Mesenchymal stem cell (in vitro differentiated cells and primary cell): Measurements from ENCODE around the gene NSG1.
A peak's percentile ranks its signal among the peaks of the same experiment; 100 is the strongest.

Source experiments
- DNase-seq: peaks from one replicate; pipeline ENCODE4 v3.0.0-alpha.2; 2013
- H2AFZ ChIP-seq: one replicate; pipeline ENCODE4 v1.6.1; 2013; ENCODE audit warnings: low read depth, mild to moderate bottlenecking, control low read depth, inconsistent platforms, low read length, moderate library complexity
- H2AK5ac ChIP-seq: 2 replicates; pipeline ENCODE4 v1.6.1; 2013; ENCODE audit warnings: low read length, moderate library complexity, mild to moderate bottlenecking, inconsistent platforms; ENCODE audit not compliant: severe bottlenecking
- H2BK120ac ChIP-seq: one replicate; pipeline ENCODE4 v1.6.1; 2013; ENCODE audit warnings: low read depth, mild to moderate bottlenecking, inconsistent platforms, low read length, moderate library complexity
- H2BK12ac ChIP-seq, 2 experiments: one replicate each; pipeline ENCODE4 v1.6.1; 2013; ENCODE audit warnings: inconsistent platforms in 2 of 2, low read length in 2 of 2, mild to moderate bottlenecking in 2 of 2, moderate library complexity in 2 of 2, control low read depth in 1 of 2
- H2BK15ac ChIP-seq: one replicate; pipeline ENCODE4 v1.6.1; 2013; ENCODE audit warnings: mild to moderate bottlenecking, low read depth, inconsistent platforms; ENCODE audit not compliant: poor library complexity, severe bottlenecking
- H2BK5ac ChIP-seq: 2 replicates; pipeline ENCODE4 v1.6.1; 2013; ENCODE audit warnings: low read depth, mild to moderate bottlenecking, low read length, control low read depth, inconsistent platforms; ENCODE audit not compliant: poor library complexity, severe bottlenecking
- H3K14ac ChIP-seq, 2 experiments: one replicate each; pipeline ENCODE4 v1.6.1; 2013; ENCODE audit warnings: inconsistent platforms in 2 of 2, low read length in 2 of 2, control low read depth in 1 of 2, mild to moderate bottlenecking in 1 of 2, moderate library complexity in 1 of 2
- H3K18ac ChIP-seq, 2 experiments: one replicate each; pipeline ENCODE4 v1.6.1; 2013; ENCODE audit warnings: inconsistent platforms in 2 of 2, low read length in 2 of 2, control low read depth in 1 of 2, low read depth in 1 of 2, mild to moderate bottlenecking in 1 of 2
- H3K23ac ChIP-seq, 2 experiments: one replicate each; pipeline ENCODE4 v1.6.1; 2013; ENCODE audit warnings: inconsistent platforms in 2 of 2, low read length in 2 of 2, mild to moderate bottlenecking in 2 of 2, moderate library complexity in 2 of 2, control low read depth in 1 of 2
- H3K27ac ChIP-seq: 2 replicates; pipeline ENCODE4 v1.5.1; 2013; ENCODE audit warnings: mild to moderate bottlenecking, moderate library complexity, low read length, control low read depth, inconsistent platforms; ENCODE audit not compliant: poor library complexity, severe bottlenecking
- H3K27me3 ChIP-seq, 2 experiments: 2 replicates each; pipeline versions ENCODE4 v1.6.1 to v1.7.0; 2013; ENCODE audit warnings: low read length in 2 of 2, mild to moderate bottlenecking in 2 of 2, moderate library complexity in 2 of 2, control low read depth in 1 of 2, inconsistent platforms in 1 of 2; ENCODE audit not compliant: control insufficient read depth in 1 of 2, insufficient read depth in 1 of 2
- H3K36me3 ChIP-seq, 2 experiments: 2 replicates each; pipeline versions ENCODE4 v1.6.1 to v1.7.0; 2013; ENCODE audit warnings: low read length in 2 of 2, control low read depth in 1 of 2, inconsistent platforms in 1 of 2, low read depth in 1 of 2, mild to moderate bottlenecking in 1 of 2; ENCODE audit not compliant: insufficient read depth in 2 of 2, control insufficient read depth in 1 of 2
- H3K4ac ChIP-seq, 2 experiments: one replicate each; pipeline ENCODE4 v1.6.1; 2013; ENCODE audit warnings: inconsistent platforms in 2 of 2, low read length in 2 of 2, mild to moderate bottlenecking in 2 of 2, moderate library complexity in 2 of 2, control low read depth in 1 of 2, low read depth in 1 of 2
- H3K4me1 ChIP-seq: 2 replicates; pipeline ENCODE4 v1.6.1; 2013; ENCODE audit warnings: low read depth, low read length, control low read depth; ENCODE audit not compliant: control insufficient read depth, insufficient read depth
- H3K4me2 ChIP-seq: 2 replicates; pipeline ENCODE4 v1.6.1; 2013; ENCODE audit warnings: low read length, mild to moderate bottlenecking, inconsistent platforms; ENCODE audit not compliant: poor library complexity, severe bottlenecking
- H3K4me3 ChIP-seq, 2 experiments: 2 replicates each; pipeline versions ENCODE4 v1.5.1 to v1.7.0; 2013; ENCODE audit warnings: low read length in 2 of 2, mild to moderate bottlenecking in 2 of 2, control low read depth in 1 of 2, low read depth in 1 of 2; ENCODE audit not compliant: insufficient read depth in 1 of 2
- H3K79me1 ChIP-seq: replicated peaks from 2 replicates; pipeline ENCODE4 v1.6.1; 2013; ENCODE audit warnings: mild to moderate bottlenecking, control low read depth, low read length, inconsistent platforms; ENCODE audit not compliant: poor library complexity, severe bottlenecking
- H3K9ac ChIP-seq: 2 replicates; pipeline ENCODE4 v1.7.0; 2013; ENCODE audit warnings: mild to moderate bottlenecking, low read length, moderate library complexity
- H3K9me3 ChIP-seq: 2 replicates; pipeline ENCODE4 v1.7.0; 2013; ENCODE audit warnings: mild to moderate bottlenecking, low read length; ENCODE audit not compliant: control insufficient read depth
- H4K8ac ChIP-seq: one replicate; pipeline ENCODE4 v1.6.1; 2013; ENCODE audit warnings: inconsistent platforms, mild to moderate bottlenecking, low read length, moderate library complexity
- H4K91ac ChIP-seq: one replicate; pipeline ENCODE4 v1.6.1; 2013; ENCODE audit warnings: mild to moderate bottlenecking, low read length, inconsistent platforms
- WGBS: methylation state at CpG from one replicate; pipeline ENCODE4 v1.1.7; 2013; ENCODE audit warnings: mixed read lengths; 5-methylcytosine and 5-hydroxymethylcytosine counted together

NSG1 gene

DNA sequence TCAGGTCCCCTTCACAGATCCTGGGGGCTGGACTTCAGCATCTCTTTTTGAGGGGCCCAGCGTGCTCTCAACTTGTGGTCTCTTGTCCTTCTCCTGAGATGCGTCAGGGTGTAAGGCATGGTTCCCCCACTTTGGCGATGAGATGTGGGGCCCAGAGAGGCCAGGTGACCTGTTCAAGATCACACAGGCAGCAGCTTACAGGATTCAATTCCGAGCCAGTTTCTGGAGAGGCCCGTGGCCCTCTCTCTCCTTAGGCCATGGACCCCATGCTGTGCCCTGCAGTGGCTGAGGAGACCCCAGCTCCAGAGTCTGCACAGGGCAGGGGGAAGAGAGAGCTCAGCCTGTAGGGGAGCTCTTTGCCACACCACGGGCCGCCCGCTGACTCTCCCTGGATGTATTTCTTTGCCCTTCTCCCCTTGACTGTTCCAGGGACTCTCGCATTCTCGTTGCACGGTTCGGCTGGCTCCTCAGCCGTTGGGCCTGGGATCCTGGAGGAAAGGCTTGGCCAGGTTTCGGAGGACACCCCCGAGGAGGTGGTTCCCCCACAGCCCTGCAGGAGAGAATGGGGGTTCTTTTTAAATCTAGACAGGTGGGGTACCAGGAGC lies 18.6 kb downstream of the NSG1 start:
- Histone ChIP-seq H3K4me2 (no peak overlapping the region), H2AFZ (no peak overlapping the region), H3K4me3 (no peak overlapping the region), H2BK5ac (no peak overlapping the region), H3K79me1 (no peaks in the 10 kb centered on the region), H3K27me3 (peaks cover 13 to 82% of the 10 kb centered on the region in 2 experiments), H2BK15ac (no peak overlapping the region), H3K23ac (no peak overlapping the region), H3K27ac (no peak overlapping the region), H3K9me3 (no peaks in the 10 kb centered on the region), H4K91ac (no peak overlapping the region), H3K18ac (no peak overlapping the region), H2AK5ac (no peak overlapping the region), H3K9ac (no peak overlapping the region), H3K4ac (no peak overlapping the region), H2BK12ac (no peak overlapping the region), H3K36me3 (no peaks in the 10 kb centered on the region), H2BK120ac (no peak overlapping the region), H4K8ac (no peak overlapping the region), H3K14ac (no peak overlapping the region), H3K4me1 (no peaks in the 10 kb centered on the region)
- DNase-seq = no peak
- WGBS = 86% methylated on average over 15 of the region's 15 CpGs

DNA sequence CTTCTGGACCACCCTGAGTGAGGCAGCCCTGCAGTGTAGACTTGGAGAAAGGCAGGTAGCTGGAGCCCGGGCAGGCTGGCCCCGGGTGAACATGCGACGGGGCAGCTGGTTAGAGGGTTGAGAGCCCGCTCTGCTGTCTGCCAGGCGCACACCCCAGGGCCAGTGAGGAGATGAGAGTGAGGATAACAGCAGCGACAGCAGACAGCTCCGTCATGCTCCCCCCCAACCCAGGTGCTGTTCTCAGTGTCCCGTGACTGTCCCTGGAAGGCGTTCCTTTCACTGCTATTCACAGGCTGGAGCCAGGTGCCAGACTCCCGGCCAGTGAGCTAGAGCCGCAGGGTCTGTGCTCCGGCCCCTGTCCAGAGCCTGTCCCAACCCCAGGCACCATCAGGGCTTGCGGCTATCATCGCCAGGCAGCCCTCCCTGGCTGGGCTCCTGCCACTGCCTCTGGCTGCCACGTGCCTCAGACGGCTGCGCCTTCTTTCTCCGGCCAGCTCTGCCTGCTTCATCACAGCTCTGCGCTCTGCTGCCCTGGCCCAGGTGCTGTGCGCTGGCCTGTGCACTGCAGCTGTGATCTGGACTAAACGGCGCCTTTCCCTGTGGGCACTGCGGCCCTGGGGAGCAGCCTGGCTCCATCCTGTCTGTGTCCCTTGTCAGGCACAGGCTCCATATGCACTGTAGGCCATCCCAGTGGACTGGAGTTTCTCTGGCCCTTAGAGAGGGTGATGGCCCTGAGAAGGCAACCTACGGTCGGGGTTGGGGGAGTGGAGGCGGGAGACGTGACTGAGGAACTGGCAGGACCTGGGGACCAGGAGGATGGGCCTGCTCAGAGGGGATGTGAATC lies 19.8 kb downstream of the NSG1 start:
- Histone ChIP-seq H2BK120ac (no peak overlapping the region), H3K4me1 (no peaks in the 10 kb centered on the region), H3K79me1 (no peaks in the 10 kb centered on the region), H3K9me3 (no peaks in the 10 kb centered on the region), H4K8ac (no peak overlapping the region), H2AFZ (no peak overlapping the region), H3K4me2 (no peak overlapping the region), H2AK5ac (no peak overlapping the region), H3K27ac (no peak overlapping the region), H4K91ac (no peak overlapping the region), H2BK5ac (no peak overlapping the region), H3K14ac (no peak overlapping the region), H3K23ac (no peak overlapping the region), H2BK12ac (no peak overlapping the region), H3K9ac (no peak overlapping the region), H2BK15ac (no peak overlapping the region), H3K4me3 (no peak overlapping the region), H3K27me3 (peaks cover 13 to 69% of the 10 kb centered on the region in 2 experiments), H3K18ac (no peak overlapping the region), H3K36me3 (no peaks in the 10 kb centered on the region), H3K4ac (no peak overlapping the region)
- WGBS = 93% methylated on average over 28 of the region's 28 CpGs
- DNase-seq = no peak

DNA sequence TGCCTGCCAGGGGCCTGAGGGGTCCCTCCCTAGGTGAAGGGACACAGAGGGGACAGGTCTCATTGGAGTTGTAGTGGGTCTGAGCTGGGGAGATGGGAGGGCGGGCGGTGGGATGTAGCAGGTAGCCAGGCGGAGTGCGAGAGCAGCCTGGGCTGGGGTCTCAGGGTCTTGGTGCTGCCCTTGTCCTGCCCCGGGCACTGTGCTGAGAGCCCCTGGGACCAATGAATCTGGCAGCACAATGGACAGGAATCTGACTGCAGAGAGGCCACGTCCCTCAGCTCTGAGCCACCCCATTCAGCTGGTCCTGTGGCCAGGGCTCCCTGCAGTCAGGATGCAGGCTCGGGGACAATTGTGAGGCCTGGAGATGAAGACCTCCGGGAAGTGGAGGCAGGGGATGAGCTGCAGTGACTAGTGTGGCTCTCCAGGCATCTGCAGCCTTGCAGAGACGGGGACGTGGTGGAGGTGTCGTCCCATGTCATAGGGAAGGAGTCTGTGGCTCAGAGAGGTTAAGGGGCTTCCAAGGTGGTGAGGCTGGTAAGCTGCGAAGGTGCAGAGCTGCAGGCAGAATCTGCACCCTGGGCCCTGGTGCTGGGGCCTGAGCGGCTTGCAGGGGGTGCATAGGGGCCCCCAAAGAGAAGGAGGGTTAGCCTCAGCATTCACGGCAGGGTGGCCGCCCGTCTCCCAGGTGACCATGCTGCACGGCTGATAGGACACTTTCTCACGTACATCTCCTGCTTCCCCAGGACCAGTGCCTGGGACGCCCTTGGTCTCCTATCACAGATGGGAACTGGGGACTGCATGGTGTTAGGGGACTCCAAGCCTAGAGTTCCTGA lies 20.6 kb downstream of the NSG1 start:
- H3K27ac ChIP-seq = no peak overlapping the region
- no peak overlapping the region for H3K4me2 ChIP-seq
- H3K27me3 ChIP-seq = peaks cover 13 to 66% of the 10 kb centered on the region in 2 experiments
- H3K23ac ChIP-seq = no peak overlapping the region
- no peaks in the 10 kb centered on the region for H3K9me3 ChIP-seq
- peak overlapping the region in 1 of 2 experiments; percentile 11 for H3K14ac ChIP-seq
- no peak overlapping the region for H3K4ac ChIP-seq
- no peak overlapping the region for H2AFZ ChIP-seq
- H3K4me3 ChIP-seq = no peak overlapping the region
- H4K91ac ChIP-seq = no peak overlapping the region
- WGBS = 89% methylated on average over 18 of the region's 19 CpGs
- H2BK15ac ChIP-seq = no peak overlapping the region
- H2AK5ac ChIP-seq = no peak overlapping the region
- no peak overlapping the region for H2BK5ac ChIP-seq
- no peak for DNase-seq
- no peak overlapping the region for H3K9ac ChIP-seq
- H4K8ac ChIP-seq = no peak overlapping the region
- no peaks in the 10 kb centered on the region for H3K4me1 ChIP-seq
- no peaks in the 10 kb centered on the region for H3K36me3 ChIP-seq
- H3K79me1 ChIP-seq = no peaks in the 10 kb centered on the region
- no peak overlapping the region for H2BK120ac ChIP-seq
- H2BK12ac ChIP-seq = no peak overlapping the region
- H3K18ac ChIP-seq = no peak overlapping the region

DNA sequence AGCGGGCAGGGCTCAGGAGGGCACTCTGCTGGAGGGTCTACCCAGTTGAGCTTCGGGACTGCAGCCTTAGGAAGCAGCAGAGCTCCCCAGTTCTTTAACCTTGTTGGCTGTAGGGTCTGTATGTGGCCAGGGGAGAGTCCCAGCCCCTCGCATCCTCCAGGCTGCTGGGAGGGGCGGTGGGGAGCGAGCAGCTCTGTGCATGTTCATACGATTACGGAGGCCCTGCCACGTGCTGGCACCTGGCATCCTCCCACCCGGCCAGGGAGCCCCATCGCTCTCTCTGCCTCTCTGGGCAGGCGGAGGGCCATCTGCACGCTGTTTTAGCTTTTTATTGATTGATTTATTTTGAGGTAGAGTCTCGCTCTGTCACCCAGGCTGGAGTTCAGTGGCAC lies 21.2 kb downstream of the NSG1 start:
- H2BK5ac ChIP-seq = no peak overlapping the region
- H3K4me1 ChIP-seq = no peaks in the 10 kb centered on the region
- H3K4me2 ChIP-seq = no peak overlapping the region
- no peak overlapping the region for H3K27ac ChIP-seq
- no peaks in the 10 kb centered on the region for H3K79me1 ChIP-seq
- no peak overlapping the region for H2BK120ac ChIP-seq
- no peak overlapping the region for H3K23ac ChIP-seq
- no peak overlapping the region for H2BK12ac ChIP-seq
- no peak overlapping the region for H3K18ac ChIP-seq
- no peak overlapping the region for H2BK15ac ChIP-seq
- H4K91ac ChIP-seq = no peak overlapping the region
- peaks cover 13 to 68% of the 10 kb centered on the region in 2 experiments for H3K27me3 ChIP-seq
- H3K9me3 ChIP-seq = no peaks in the 10 kb centered on the region
- no peaks in the 10 kb centered on the region for H3K36me3 ChIP-seq
- H3K9ac ChIP-seq = no peak overlapping the region
- H2AFZ ChIP-seq = no peak overlapping the region
- no peak overlapping the region for H3K14ac ChIP-seq
- H3K4ac ChIP-seq = no peak overlapping the region
- H3K4me3 ChIP-seq = no peak overlapping the region
- 77% methylated on average over 13 of the region's 13 CpGs for WGBS
- H4K8ac ChIP-seq = no peak overlapping the region
- H2AK5ac ChIP-seq = no peak overlapping the region
- DNase-seq = no peak
